ENCODE data around the gene MAPK6.
"Not testable (repeated sequence)": the region's sequence is repeated elsewhere in the genome, so short reads cannot be mapped to it uniquely, and the experiment has no call there.

Gene MAPK6

GRCh38 chr15:52003089-52003488 lies 15.9 kb upstream of the MAPK6 start:
- H3K4me1 ChIP-seq (ENCODE audit: insufficient read depth, low read length): not testable (repeated sequence)

GRCh38 chr15:52003710-52004109 lies 15.3 kb upstream of the MAPK6 start:
- H3K27me3 ChIP-seq (ENCODE audit: insufficient read depth, low read length): no peaks in the 10 kb centered on the region

More at GRCh38 chr15:52003089-52003488, 15.9 kb upstream of the MAPK6 start:
- not testable (repeated sequence) for H2AFZ ChIP-seq (ENCODE audit: low read depth, low read length); H3K27me3 ChIP-seq (ENCODE audit: insufficient read depth, low read length); H3K4me3 ChIP-seq (ENCODE audit: low read length); H3K36me3 ChIP-seq (ENCODE audit: insufficient read depth, low read length); H3K9me3 ChIP-seq (ENCODE audit: low read length)

GRCh38 chr15:52004806-52005205 lies 14.2 kb upstream of the MAPK6 start:
- no peaks in the 10 kb centered on the region for H3K9me3 ChIP-seq (ENCODE audit: low read length)
- no peak overlapping the region for H2AFZ ChIP-seq (ENCODE audit: low read depth, low read length)
- H3K36me3 ChIP-seq (ENCODE audit: insufficient read depth, low read length): no peaks in the 10 kb centered on the region

More at GRCh38 chr15:52003710-52004109, 15.3 kb upstream of the MAPK6 start:
- Histone ChIP-seq H3K4me3 (ENCODE audit: low read length) (no peak overlapping the region), H3K9me3 (ENCODE audit: low read length) (no peaks in the 10 kb centered on the region), H3K36me3 (ENCODE audit: insufficient read depth, low read length) (no peaks in the 10 kb centered on the region), H3K4me1 (ENCODE audit: insufficient read depth, low read length) (no peaks in the 10 kb centered on the region), H2AFZ (ENCODE audit: low read depth, low read length) (no peak overlapping the region)

GRCh38 chr15:52005748-52006701 lies 13.0 kb upstream of the MAPK6 start:
- Histone ChIP-seq H3K4me1 (ENCODE audit: insufficient read depth, low read length) (peaks cover 5% of the 10 kb centered on the region), H3K4me3 (ENCODE audit: low read length) (no peak overlapping the region), H3K9me3 (ENCODE audit: low read length) (no peaks in the 10 kb centered on the region), H2AFZ (ENCODE audit: low read depth, low read length) (no peak overlapping the region), H3K36me3 (ENCODE audit: insufficient read depth, low read length) (no peaks in the 10 kb centered on the region), H3K27me3 (ENCODE audit: insufficient read depth, low read length) (no peaks in the 10 kb centered on the region)

More at GRCh38 chr15:52004806-52005205, 14.2 kb upstream of the MAPK6 start:
- no peaks in the 10 kb centered on the region for H3K27me3 ChIP-seq (ENCODE audit: insufficient read depth, low read length)
- peaks cover 5% of the 10 kb centered on the region for H3K4me1 ChIP-seq (ENCODE audit: insufficient read depth, low read length)
- no peak overlapping the region for H3K4me3 ChIP-seq (ENCODE audit: low read length)

- Histone ChIP-seq H3K4me1 (ENCODE audit: insufficient read depth, low read length) (peaks cover 8% of the 10 kb centered on the region), H3K4me3 (ENCODE audit: low read length) (no peak overlapping the region)
These were observed 12.2 kb upstream of the MAPK6 start for GRCh38 chr15:52006702-52007340.

GRCh38 chr15:52008359-52008697 lies 10.7 kb upstream of the MAPK6 start:
- no peak overlapping the region for H2AFZ ChIP-seq (ENCODE audit: low read depth, low read length)
- peaks cover 14% of the 10 kb centered on the region for H3K4me1 ChIP-seq (ENCODE audit: insufficient read depth, low read length)
- H3K4me3 ChIP-seq (ENCODE audit: low read length): no peak overlapping the region
- H3K36me3 ChIP-seq (ENCODE audit: insufficient read depth, low read length): no peaks in the 10 kb centered on the region
- H3K27me3 ChIP-seq (ENCODE audit: insufficient read depth, low read length): no peaks in the 10 kb centered on the region
- H3K9me3 ChIP-seq (ENCODE audit: low read length): no peaks in the 10 kb centered on the region

More at GRCh38 chr15:52006702-52007340, 12.2 kb upstream of the MAPK6 start:
- H3K36me3 ChIP-seq (ENCODE audit: insufficient read depth, low read length): no peaks in the 10 kb centered on the region
- H2AFZ ChIP-seq (ENCODE audit: low read depth, low read length): no peak overlapping the region
- no peaks in the 10 kb centered on the region for H3K27me3 ChIP-seq (ENCODE audit: insufficient read depth, low read length)
- no peaks in the 10 kb centered on the region for H3K9me3 ChIP-seq (ENCODE audit: low read length)

GRCh38 chr15:52008698-52009434 lies 10.2 kb upstream of the MAPK6 start:
- Histone ChIP-seq H3K36me3 (ENCODE audit: insufficient read depth, low read length) (no peaks in the 10 kb centered on the region), H3K4me3 (ENCODE audit: low read length) (no peak overlapping the region), H3K9me3 (ENCODE audit: low read length) (no peaks in the 10 kb centered on the region), H3K4me1 (ENCODE audit: insufficient read depth, low read length) (peaks cover 14% of the 10 kb centered on the region), H2AFZ (ENCODE audit: low read depth, low read length) (no peak overlapping the region), H3K27me3 (ENCODE audit: insufficient read depth, low read length) (no peaks in the 10 kb centered on the region)

- H3K4me3 ChIP-seq (ENCODE audit: low read length): no peak overlapping the region
- no peaks in the 10 kb centered on the region for H3K9me3 ChIP-seq (ENCODE audit: low read length)
These were observed 8.1 kb upstream of the MAPK6 start for GRCh38 chr15:52010633-52011595.

GRCh38 chr15:52011711-52012144 lies 7.3 kb upstream of the MAPK6 start:
- no peaks in the 10 kb centered on the region for H3K36me3 ChIP-seq (ENCODE audit: insufficient read depth, low read length)
- no peak overlapping the region for H3K4me3 ChIP-seq (ENCODE audit: low read length)
- H3K27me3 ChIP-seq (ENCODE audit: insufficient read depth, low read length): no peaks in the 10 kb centered on the region
- H3K9me3 ChIP-seq (ENCODE audit: low read length): no peaks in the 10 kb centered on the region
- H2AFZ ChIP-seq (ENCODE audit: low read depth, low read length): peak overlapping the region; percentile 29
- peaks cover 14% of the 10 kb centered on the region for H3K4me1 ChIP-seq (ENCODE audit: insufficient read depth, low read length)

More at GRCh38 chr15:52010633-52011595, 8.1 kb upstream of the MAPK6 start:
- no peaks in the 10 kb centered on the region for H3K27me3 ChIP-seq (ENCODE audit: insufficient read depth, low read length)
- peaks cover 14% of the 10 kb centered on the region for H3K4me1 ChIP-seq (ENCODE audit: insufficient read depth, low read length)
- no peak overlapping the region for H2AFZ ChIP-seq (ENCODE audit: low read depth, low read length)
- no peaks in the 10 kb centered on the region for H3K36me3 ChIP-seq (ENCODE audit: insufficient read depth, low read length)

GRCh38 chr15:52012210-52012609 lies 6.8 kb upstream of the MAPK6 start:
- Histone ChIP-seq H3K36me3 (ENCODE audit: insufficient read depth, low read length) (no peaks in the 10 kb centered on the region), H3K27me3 (ENCODE audit: insufficient read depth, low read length) (no peaks in the 10 kb centered on the region), H3K4me1 (ENCODE audit: insufficient read depth, low read length) (peaks cover 14% of the 10 kb centered on the region), H3K9me3 (ENCODE audit: low read length) (no peaks in the 10 kb centered on the region), H2AFZ (ENCODE audit: low read depth, low read length) (peak overlapping the region; percentile 29), H3K4me3 (ENCODE audit: low read length) (no peak overlapping the region)

- Histone ChIP-seq H3K36me3 (ENCODE audit: insufficient read depth, low read length) (no peaks in the 10 kb centered on the region), H3K27me3 (ENCODE audit: insufficient read depth, low read length) (no peaks in the 10 kb centered on the region), H2AFZ (ENCODE audit: low read depth, low read length) (no peak overlapping the region), H3K4me3 (ENCODE audit: low read length) (no peak overlapping the region), H3K4me1 (ENCODE audit: insufficient read depth, low read length) (peaks cover 14% of the 10 kb centered on the region), H3K9me3 (ENCODE audit: low read length) (no peaks in the 10 kb centered on the region)
These were observed 5.7 kb upstream of the MAPK6 start for GRCh38 chr15:52013151-52013791.

GRCh38 chr15:52014616-52015015 lies 4.4 kb upstream of the MAPK6 start:
- Histone ChIP-seq H3K27me3 (ENCODE audit: insufficient read depth, low read length) (no peaks in the 10 kb centered on the region), H3K9me3 (ENCODE audit: low read length) (no peaks in the 10 kb centered on the region), H3K36me3 (ENCODE audit: insufficient read depth, low read length) (no peaks in the 10 kb centered on the region), H3K4me1 (ENCODE audit: insufficient read depth, low read length) (peaks cover 8% of the 10 kb centered on the region), H2AFZ (ENCODE audit: low read depth, low read length) (no peak overlapping the region), H3K4me3 (ENCODE audit: low read length) (no peak overlapping the region)
